Transverse colon (tissue), 4 donors: ENCODE measurements around the gene TENT4B. TPM values are rescaled to one million over a fixed set of nuclear protein-coding genes. Genes with fewer than 3 reads are reported as not detected.

Experiments
- DNase-seq: peaks from one replicate; pipeline ENCODE4 v3.0.0-alpha.2; 2019
- H3K27ac ChIP-seq, 4 donors: fragments of 200-600 bp; sonication (generic); 2 replicates each; pipeline ENCODE4 v1.5.1; 2016 to 2018; ENCODE audit warnings: inconsistent platforms in 4 of 4
- H3K27me3 ChIP-seq: fragments of 200-600 bp; sonication (generic); 2 replicates; pipeline ENCODE4 v1.5.1; 2017; ENCODE audit warnings: inconsistent platforms
- H3K36me3 ChIP-seq, 4 donors: fragments of 200-600 bp; sonication (generic); 2 replicates each; pipeline ENCODE4 v1.5.1; 2017 to 2019; ENCODE audit warnings: inconsistent platforms in 4 of 4
- H3K4me1 ChIP-seq, 4 donors: fragments of 200-600 bp; sonication (generic); 2 replicates each; pipeline ENCODE4 v1.5.1; 2017 to 2020; ENCODE audit warnings: inconsistent platforms in 4 of 4
- H3K4me3 ChIP-seq, 4 donors: fragments of 200-600 bp; sonication (generic); 1 replicate in 1 of 4; 2 replicates in 3 of 4; pipeline versions ENCODE4 v1.5.1 to v1.6.1; 2017 to 2019; ENCODE audit warnings: inconsistent platforms in 4 of 4
- H3K9me3 ChIP-seq, 2 donors: fragments of 200-600 bp; sonication (generic); 2 replicates each; pipeline ENCODE4 v1.5.1; 2017 to 2019; ENCODE audit warnings: inconsistent platforms in 2 of 2
- EP300 ChIP-seq: sonication (generic); formaldehyde crosslinking; IDR thresholded peaks from one replicate; pipeline ENCODE4 v1.6.1; 2017; ENCODE audit warnings: antibody characterized with exemption, low read depth
- POLR2A ChIP-seq: fragments of 450-650 bp; IDR thresholded peaks from one replicate; pipeline ENCODE4 v1.6.1; 2016; ENCODE audit warnings: antibody characterized with exemption, mild to moderate bottlenecking, moderate library complexity
- POLR2AphosphoS5 ChIP-seq, 3 donors: sonication (generic); formaldehyde crosslinking; IDR thresholded peaks; one replicate each; pipeline ENCODE4 v1.6.1; 2016; ENCODE audit warnings: antibody characterized with exemption in 3 of 3
- WGBS, 2 donors: methylation state at CpG; one replicate each; pipeline ENCODE4 v1.1.5; 2018; ENCODE audit warnings: low coverage in 1 of 2; 5-methylcytosine and 5-hydroxymethylcytosine counted together
- in situ Hi-C, 4 donors: fragments of 200-750 bp; cut with MboI; loops; one replicate each; pipeline versions ENCODE4 v1.15.0 to v1.15.1; 2017; ENCODE audit warnings: low sequenced_read_pairs in 3 of 4, low pct_ligation_motif_present in 1 of 4, low pct_unique_long_range_greater_than_20kb in 1 of 4
- intact Hi-C: fragments of 100-400 bp; cut with DNase I; formaldehyde crosslinking; loops from one replicate; pipeline ENCODE4 v1.15.1; 2023; ENCODE audit warnings: low total_unique reads
- total RNA-seq, 4 donors: library from RNA; depleted of rRNA; stranded (reverse); fragments of >200 nt; gene quantifications; one replicate each; pipeline ENCODE4 v1.1.0, GENCODE V29; 2016
- TF ChIP-seq, protein P1 (sequence below), 5 experiments: fragments of 200-600 bp in 3 of 5; fragments of 450-650 bp in 2 of 5; sonication (generic) in 3 of 5; IDR thresholded peaks; 1 replicate in 2 of 5; 2 replicates in 3 of 5; pipeline ENCODE4 v1.5.1; 2016 to 2017; ENCODE audit warnings: antibody characterized with exemption in 5 of 5, inconsistent platforms in 3 of 5, mild to moderate bottlenecking in 2 of 5, moderate library complexity in 1 of 5

Gene TENT4B
- total RNA-seq, 4 donors from 2014 or later: 8.2 to 18.0 (median 13.0) TPM

GRCh38 chr16:50245417-50246298, 92.6 kb downstream of the TENT4B start:
- no peaks in the 10 kb centered on the region for H3K36me3 ChIP-seq
- in situ Hi-C loops (loop anchor here in 3 of 4 donors (10.0 to 25.0 kb wide), 3 partner anchors 109 to 417 kb away; partner anchors contain the start of gene BRD7 (in 1 of the 3)), intact Hi-C loops (no loop called here)
- H3K27me3 ChIP-seq: no peaks in the 10 kb centered on the region
- peak overlapping the region; percentile 46 to 78 (median 67) for H3K4me3 ChIP-seq
- DNase-seq: peak; percentile 68
- WGBS, 2 donors: 0% methylated on average over 29 of the region's 74 CpGs; no CpG with 5 or more reads in 1 of the 2 donors
- H3K4me1 ChIP-seq: peaks cover 8 to 34% (median 20%) of the 10 kb centered on the region in 4 donors
- TF ChIP-seq, protein P1, sequence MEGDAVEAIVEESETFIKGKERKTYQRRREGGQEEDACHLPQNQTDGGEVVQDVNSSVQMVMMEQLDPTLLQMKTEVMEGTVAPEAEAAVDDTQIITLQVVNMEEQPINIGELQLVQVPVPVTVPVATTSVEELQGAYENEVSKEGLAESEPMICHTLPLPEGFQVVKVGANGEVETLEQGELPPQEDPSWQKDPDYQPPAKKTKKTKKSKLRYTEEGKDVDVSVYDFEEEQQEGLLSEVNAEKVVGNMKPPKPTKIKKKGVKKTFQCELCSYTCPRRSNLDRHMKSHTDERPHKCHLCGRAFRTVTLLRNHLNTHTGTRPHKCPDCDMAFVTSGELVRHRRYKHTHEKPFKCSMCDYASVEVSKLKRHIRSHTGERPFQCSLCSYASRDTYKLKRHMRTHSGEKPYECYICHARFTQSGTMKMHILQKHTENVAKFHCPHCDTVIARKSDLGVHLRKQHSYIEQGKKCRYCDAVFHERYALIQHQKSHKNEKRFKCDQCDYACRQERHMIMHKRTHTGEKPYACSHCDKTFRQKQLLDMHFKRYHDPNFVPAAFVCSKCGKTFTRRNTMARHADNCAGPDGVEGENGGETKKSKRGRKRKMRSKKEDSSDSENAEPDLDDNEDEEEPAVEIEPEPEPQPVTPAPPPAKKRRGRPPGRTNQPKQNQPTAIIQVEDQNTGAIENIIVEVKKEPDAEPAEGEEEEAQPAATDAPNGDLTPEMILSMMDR (IDR thresholded peaks at IDR 0.05): peak in 2 of 5 experiments; percentile 18 to 20
- TF ChIP-seq POLR2AphosphoS5 (IDR thresholded peaks at IDR 0.05): no peak
- H3K9me3 ChIP-seq: no peaks in the 10 kb centered on the region
- peak overlapping the region; percentile 47 to 60 (median 51) for H3K27ac ChIP-seq

DNA sequence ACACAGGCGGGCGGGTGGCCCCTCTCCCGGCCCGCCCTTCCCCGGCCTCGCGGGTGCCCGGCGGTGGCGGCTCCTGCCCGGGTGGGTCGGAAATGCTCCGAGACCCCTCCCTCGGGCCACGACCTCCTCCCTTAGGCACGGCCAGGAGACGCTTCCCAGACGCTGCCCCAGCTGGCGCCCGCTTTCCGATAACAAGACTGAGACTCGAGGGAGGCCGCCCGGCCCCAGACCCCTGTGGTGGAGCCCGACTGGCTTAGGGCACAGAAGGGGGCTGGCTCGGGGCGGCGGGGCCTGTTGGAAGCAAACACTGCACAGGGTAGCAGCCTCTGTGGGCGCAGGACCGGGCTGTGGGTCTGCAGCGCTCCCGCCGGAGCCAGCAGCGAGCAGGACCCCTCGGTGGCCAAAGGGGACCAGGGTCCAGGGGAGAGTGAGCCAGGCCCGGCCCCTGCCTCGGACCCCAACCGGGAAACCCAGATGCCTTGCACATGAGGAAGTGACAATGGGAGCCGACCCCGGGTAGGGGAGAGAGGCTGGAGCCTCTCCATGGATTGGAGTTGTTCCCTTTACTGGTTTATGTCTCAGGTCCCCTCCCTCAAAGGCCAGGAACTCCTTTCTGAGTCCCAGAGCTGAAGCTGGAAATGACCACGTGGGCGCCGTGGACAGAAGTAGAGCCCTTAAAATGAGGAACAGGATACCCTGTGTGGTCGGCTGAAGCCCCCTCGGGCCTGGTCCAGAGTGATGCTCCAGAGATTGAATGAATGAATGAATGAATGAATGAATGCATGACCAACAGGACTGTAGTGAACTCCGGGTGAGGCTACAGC, 93.4 kb downstream of the TENT4B start:
- intact Hi-C loops: no loop called here
- no peak for DNase-seq

DNA sequence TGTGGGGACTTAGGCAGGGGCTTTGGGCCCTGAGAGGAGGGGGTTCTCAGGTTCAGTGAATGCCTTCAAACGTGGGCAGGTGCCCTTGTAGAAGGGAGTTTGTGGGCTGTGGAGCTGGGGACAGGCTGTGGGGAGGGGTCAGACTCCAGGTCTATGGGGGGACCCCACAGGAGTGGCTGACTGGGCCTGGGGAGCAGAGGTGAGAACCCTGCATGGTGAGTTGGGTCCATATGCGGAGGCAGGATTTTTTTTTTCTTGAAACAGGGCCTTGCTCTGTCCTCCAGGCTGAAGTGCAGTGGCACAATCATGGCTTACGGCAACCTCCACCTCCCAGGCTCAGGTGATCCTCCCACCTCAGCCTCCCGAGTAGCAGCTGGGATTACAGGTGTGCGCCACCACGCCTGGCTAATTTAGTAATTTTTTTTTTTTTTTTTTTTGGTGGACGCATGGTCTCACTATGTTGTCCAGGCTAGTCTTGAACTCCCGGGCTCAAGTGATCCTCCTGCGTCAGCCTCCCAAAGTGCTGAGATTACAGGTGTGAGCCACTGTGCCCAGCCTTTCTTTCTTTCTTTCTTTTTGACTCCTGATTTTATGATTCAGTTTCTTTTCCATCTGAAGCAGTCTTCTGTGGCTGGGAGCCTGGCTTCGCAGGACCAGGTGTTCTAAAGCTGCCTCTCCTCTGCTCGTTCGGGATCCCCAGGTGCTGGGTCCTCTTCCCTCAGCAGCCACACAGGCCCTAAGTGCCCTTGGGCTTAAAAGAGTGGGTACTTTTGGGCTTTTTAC, 94.2 kb downstream of the TENT4B start:
- H3K27me3 ChIP-seq: no peaks in the 10 kb centered on the region
- no peaks in the 10 kb centered on the region for H3K9me3 ChIP-seq
- in situ Hi-C loops (loop anchor here in 3 of 4 donors (10.0 to 25.0 kb wide), 3 partner anchors 107 to 415 kb away; partner anchors contain the start of gene BRD7 (in 1 of the 3)), intact Hi-C loops (no loop called here)
- H3K27ac ChIP-seq: peak overlapping the region in 1 of 4 donors; percentile 54
- TF ChIP-seq POLR2AphosphoS5 (IDR thresholded peaks at IDR 0.05) (no peak), POLR2A (no peak), EP300 (no peak)
- TF ChIP-seq, protein P1 (IDR thresholded peaks at IDR 0.05): no peak
- 85 to 91% methylated on average over 4 to 12 of the region's 12 CpGs for WGBS, 2 donors
- peaks cover 8 to 34% (median 20%) of the 10 kb centered on the region in 4 donors for H3K4me1 ChIP-seq
- no peak overlapping the region for H3K4me3 ChIP-seq
- H3K36me3 ChIP-seq: no peaks in the 10 kb centered on the region
- no peak for DNase-seq

More for the DNA sequence above, 93.4 kb downstream of the TENT4B start:
- TF ChIP-seq, protein P1 (IDR thresholded peaks at IDR 0.05): no peak
- TF ChIP-seq EP300: no peak
- no peak for TF ChIP-seq POLR2A
- TF ChIP-seq POLR2AphosphoS5 (IDR thresholded peaks at IDR 0.05): no peak
- Histone ChIP-seq H3K4me1 (peaks cover 8 to 34% (median 20%) of the 10 kb centered on the region in 4 donors), H3K4me3 (peak overlapping the region; percentile 60 to 78 (median 67)), H3K27ac (peak overlapping the region in 3 of 4 donors; percentile 54 to 60 (median 55)), H3K9me3 (no peaks in the 10 kb centered on the region), H3K36me3 (no peaks in the 10 kb centered on the region), H3K27me3 (no peaks in the 10 kb centered on the region)
- 40 to 80% methylated on average over 1 to 20 of the region's 46 CpGs for WGBS, 2 donors
- in situ Hi-C loops: loop anchor here in 3 of 4 donors (10.0 to 25.0 kb wide), 3 partner anchors 108 to 416 kb away; partner anchors contain the start of gene BRD7 (in 1 of the 3)
